CD4-positive, alpha-beta T cell treated with Interleukin-4 for 4 hours (primary cell): ENCODE data around the gene SLC43A3.

ENCODE experiments used
- DNase-seq: peaks from one replicate; pipeline ENCODE4 v3.0.0-alpha.2; 2020

The SLC43A3 gene

DNA sequence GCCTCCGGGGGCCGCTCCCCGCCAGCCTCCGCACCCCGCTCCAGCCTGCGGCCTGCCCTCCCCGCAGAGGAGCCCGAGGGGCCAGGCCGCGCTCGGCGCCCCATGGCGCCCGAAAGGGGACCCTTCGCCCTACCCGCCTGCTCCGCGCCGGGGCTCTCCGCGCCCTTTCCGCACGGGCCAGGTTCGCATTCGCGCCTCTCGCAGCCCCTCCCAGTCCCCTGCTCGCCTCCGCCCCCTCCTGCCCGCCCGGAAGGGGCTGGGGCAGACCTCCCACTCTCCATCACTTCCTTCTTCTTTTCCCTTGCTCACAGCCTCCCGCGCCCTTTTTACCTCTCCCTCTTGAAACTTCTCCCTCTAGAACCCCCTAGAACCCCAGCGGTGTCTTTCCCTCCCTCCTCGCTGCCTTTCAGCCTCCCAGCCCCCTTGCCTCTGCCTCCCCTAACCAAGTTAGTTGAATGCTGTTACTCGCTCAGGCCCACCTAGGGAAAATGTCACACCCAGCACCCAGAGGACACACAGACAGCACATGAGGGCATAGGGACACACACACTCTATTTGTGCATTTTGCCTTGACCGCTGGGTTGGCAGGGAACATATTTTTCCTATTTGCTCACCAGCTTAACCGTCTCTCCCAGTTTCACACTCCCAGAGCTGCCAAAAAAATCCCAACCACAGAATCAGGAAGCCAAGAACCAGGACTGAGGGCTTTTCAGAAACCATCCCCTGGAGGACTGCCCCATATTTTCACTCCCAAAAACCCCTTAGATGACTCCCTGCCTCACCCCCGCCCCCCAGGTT lies at the start of gene SLC43A3:
SLC43A3 (minus strand) TSS at position 193 of the 798 bp plus-strand sequence. CDS start 949 bp downstream, outside the sequence.
- DNase-seq = peak; percentile 57

DNA sequence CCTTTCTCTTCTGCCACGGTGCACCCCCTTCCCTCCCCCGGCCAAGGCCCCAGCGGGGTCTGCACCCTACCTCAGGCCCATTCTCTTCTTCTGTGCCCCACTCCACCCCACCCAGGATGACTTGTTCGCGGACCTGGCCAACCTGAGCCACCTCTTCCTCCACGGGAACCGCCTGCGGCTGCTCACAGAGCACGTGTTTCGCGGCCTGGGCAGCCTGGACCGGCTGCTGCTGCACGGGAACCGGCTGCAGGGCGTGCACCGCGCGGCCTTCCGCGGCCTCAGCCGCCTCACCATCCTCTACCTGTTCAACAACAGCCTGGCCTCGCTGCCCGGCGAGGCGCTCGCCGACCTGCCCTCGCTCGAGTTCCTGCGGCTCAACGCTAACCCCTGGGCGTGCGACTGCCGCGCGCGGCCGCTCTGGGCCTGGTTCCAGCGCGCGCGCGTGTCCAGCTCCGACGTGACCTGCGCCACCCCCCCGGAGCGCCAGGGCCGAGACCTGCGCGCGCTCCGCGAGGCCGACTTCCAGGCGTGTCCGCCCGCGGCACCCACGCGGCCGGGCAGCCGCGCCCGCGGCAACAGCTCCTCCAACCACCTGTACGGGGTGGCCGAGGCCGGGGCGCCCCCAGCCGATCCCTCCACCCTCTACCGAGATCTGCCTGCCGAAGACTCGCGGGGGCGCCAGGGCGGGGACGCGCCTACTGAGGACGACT lies 49.3 kb upstream of the SLC43A3 start:
- no peak for DNase-seq

- no peak for DNase-seq
These were observed 48.7 kb upstream of the SLC43A3 start for GRCh38 chr11:57475671-57476046.

- no peak for DNase-seq
These were observed 48.3 kb upstream of the SLC43A3 start for GRCh38 chr11:57475191-57475590.

- no peak for DNase-seq
These were observed 47.8 kb upstream of the SLC43A3 start for GRCh38 chr11:57474803-57475115.

GRCh38 chr11:57474017-57474802 lies 47.3 kb upstream of the SLC43A3 start:
- no peak for DNase-seq

GRCh38 chr11:57473285-57473841 lies 46.4 kb upstream of the SLC43A3 start:
- no peak for DNase-seq

DNA sequence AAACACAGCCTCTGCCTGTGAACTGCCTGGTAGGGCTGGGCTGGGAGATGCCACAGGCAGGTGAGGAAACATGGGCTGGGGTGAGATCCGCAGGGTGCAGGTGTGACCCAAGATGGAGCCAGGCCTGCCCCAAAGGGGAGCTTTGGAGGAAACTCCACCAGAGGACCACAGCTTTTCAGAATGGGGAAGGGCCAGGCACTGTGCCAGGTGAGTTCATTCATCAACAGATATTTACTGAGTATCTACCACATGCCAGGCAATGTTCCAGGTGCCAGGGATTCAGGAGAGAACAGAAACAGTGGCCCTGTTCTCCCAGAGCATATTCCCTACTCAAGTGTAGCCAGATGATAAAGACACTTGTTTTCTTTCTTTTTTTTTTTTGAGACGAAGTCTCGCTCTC lies 44.6 kb upstream of the SLC43A3 start:
- no peak for DNase-seq

DNA sequence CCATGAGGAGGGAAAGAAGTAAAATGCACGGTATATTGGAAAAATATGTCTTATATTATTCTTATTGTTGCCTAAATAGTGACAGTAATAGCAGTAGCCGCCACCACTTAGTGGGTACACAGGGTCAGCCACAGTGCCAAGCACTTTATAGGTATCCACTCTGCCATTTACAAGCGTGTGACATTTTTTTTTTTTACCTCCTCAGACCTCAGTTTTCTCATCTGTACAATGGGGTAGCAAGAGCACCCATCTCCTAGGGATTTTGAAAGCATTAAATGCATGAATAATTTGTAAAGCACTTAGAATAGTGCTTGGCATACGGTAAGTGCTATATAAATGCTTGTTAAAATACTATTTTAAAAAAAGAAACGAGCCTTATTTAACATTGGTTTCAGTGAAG lies 42.3 kb upstream of the SLC43A3 start:
- DNase-seq = no peak

DNA sequence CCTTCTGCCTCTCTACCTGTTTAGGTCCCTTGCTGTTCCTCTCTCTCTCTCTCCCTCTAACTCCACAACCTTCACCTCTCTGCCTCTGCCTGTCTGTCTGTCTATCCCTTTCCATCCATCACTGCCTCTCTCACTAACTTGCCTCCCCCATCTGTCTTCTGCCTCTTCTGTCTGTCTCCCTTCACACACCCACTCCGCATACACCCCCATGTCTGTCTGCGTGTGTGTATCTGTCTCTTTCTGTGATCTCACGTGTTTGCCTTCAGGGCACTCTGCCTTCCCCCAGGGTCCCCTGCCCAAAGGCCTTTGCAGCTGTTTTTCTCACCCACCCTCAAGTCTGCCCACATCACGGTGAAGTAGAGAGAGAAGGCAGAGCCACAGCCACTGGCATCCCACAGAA lies 41.4 kb upstream of the SLC43A3 start:
- no peak for DNase-seq

DNA sequence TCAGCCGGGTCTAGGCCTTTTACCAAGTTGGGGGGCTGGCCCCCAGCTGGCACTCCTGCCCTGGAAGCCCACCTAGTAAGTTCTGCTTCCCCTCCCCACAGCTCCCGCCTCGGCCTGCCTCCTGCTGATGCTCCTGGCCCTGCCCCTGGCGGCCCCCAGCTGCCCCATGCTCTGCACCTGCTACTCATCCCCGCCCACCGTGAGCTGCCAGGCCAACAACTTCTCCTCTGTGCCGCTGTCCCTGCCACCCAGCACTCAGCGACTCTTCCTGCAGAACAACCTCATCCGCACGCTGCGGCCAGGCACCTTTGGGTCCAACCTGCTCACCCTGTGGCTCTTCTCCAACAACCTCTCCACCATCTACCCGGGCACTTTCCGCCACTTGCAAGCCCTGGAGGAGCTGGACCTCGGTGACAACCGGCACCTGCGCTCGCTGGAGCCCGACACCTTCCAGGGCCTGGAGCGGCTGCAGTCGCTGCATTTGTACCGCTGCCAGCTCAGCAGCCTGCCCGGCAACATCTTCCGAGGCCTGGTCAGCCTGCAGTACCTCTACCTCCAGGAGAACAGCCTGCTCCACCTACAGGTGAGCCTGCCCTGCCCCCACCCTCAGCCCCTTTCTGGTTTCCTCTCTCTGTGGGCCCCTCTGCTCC lies 40.7 kb upstream of the SLC43A3 start:
- DNase-seq = no peak

- DNase-seq = no peak
These were observed 39.8 kb upstream of the SLC43A3 start for GRCh38 chr11:57466680-57467079.

DNA sequence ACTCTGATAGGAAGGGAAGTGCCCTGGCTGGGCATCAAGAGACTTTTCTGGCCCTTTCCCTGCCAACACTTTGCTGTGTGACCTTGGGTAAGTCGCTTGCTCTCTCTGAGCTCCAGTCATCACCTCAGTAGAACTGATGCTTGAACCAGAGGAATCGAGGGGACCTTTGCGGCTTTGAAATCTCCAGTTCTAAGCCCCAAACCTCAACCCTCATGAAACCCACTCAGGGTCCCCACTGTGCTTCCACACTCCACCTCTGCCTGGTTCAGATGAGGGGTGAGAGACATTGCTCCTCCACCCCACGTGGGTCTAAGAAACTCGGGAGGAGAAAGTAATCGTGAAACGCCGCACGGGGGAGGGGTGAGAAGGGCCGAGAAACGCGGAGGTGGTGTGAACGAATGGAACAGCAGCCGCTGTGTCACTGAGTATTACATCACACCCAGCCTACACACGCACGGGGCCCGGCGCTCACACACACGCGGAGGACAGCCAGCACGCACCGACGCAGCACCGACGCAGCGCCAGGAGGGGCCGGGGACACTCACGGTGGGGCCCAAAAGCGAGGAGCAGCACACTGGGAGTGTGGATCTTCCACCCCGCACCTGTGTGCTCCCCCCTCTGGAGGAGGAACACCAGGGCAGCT lies 37.7 kb upstream of the SLC43A3 start:
- DNase-seq = no peak

GRCh38 chr11:57463671-57464538 lies 37.0 kb upstream of the SLC43A3 start:
- DNase-seq = no peak

DNA sequence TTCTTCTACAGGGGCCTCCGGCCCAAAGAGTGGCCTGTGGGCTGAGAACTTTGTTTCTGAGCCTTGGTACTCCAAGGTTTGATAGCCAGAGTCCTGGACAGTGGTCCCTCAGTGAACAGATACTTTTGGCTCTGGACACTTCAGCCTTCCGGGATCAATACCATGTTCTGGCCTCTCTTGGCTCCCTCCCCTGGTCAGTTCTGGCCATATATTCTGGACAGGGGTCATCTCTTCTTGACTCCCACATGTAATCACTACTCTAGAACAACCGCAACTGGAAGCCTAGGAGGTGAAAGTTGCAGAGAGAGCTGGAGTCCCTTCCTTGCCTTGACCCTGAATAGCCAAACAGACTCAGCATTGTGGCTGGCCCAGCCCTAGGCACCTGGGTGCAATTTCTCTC lies 35.7 kb upstream of the SLC43A3 start:
- no peak for DNase-seq

DNA sequence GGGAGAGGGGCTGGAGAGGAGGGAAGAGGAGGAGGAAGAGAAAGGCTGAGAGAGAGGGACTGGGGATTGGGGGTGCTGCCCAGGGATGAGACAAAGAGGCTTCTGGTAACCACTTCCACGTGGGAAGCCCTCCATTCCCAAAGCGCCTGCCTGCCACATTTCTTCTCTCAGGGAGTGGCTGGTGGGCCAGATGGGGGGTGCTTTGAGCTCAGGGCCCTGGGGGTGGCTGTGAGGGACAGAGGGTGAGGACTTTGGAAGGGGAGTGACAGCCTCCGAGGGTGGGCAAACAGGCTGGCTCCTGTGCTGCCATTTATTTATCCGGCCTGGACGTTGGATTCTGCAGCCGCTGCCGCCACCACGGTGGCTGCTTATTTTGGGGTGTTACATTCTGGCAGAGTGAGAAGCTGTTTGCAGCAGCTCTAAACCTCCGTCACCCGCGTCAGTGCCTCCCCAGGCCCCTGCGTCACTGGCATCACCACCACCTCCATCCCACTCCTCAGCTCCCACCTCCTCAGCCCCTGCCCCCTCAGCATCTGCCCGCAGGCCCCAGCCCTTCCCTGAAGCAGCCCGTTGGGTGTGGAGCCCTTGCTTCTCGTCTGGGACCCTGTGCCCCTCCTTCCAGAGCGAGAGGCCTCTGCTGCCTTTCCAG lies 35.0 kb upstream of the SLC43A3 start:
- DNase-seq = no peak

DNA sequence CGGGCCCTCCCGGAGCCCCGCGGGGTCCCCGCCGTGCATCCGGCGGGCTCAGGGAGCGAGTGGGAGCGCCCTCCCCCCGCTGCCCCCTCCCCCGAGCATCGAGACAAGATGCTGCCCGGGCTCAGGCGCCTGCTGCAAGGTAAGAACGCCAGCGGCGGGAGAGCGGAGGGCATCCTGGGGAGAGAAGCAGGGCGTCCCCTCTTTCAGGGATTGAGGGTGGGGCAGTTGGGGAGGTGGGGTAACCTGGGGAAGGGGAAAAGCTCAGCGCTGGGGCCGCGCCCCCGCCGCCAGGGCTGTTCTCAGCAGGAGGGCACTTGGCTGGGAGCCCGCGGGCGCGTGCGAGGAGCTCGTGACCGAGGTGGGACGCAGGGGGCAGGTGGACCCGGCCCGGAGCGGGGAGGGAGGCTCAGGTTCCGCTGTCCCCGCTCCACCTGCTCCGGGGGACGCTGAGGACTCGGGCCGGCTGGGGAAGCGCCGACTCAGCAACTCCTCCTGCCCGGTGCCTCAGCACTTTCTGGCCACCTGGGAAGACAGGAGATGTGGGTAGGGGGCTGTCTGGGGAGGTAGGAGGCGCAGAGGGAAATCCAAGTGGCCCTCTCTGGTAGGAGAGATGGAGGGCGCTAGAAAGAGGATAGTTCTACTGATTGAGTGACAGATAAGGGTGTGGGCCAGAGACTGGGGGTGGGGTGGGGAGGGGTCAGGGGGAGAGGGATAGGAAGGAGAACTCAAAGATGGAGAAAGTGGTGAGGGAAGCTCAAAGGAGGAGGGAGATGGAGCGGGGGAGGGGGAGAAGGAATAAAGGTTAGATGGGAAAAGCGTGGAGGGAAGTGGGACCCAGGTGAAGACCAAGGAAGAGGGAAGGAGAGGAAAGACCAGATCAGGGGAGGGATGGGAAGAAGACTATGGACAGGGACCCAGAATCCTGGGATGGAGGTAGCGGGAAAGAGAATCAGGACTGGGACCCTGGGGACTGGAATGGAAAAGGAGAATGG lies 34.1 kb upstream of the SLC43A3 start:
- DNase-seq = no peak

DNA sequence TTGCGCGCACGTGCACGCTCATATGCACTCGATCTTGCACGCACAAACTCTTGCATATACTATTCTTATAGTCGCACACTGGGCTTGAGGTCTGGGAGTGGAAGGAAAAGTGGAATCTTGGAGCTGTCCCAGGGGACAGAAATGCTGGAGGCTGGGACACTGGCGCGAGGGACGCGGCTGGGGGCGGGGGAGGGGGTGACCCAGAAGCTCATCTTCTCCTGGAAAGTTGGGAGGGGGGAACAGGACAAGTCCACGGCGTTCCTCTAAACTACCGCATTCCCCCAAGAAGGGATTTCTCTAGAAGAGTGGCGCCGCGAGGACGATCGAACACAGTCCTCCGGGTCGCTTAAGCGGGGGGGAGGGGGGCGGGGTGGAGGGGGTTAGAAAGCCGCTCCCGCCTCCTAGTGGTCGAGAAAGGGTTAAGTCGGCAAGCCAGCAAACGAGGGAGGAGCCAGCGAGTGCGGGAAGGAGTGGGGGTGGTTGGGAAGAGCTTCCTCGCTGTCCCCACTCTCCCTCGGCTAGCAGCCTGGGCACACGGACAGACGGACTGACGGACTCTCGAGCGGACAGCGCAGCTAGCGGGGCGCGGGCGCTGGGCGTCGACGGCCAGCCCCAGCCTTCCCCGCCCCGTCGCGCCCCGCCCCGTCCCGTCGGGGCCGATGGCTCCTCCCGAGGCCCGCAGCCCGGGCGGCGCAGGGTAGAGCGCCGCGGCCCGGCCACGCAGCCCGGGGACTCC lies 33.3 kb upstream of the SLC43A3 start, which contains the start of gene RTN4RL2:
RTN4RL2 (plus strand) TSS at position 507 of the 736 bp plus-strand sequence. CDS start 338 bp downstream, outside the sequence.
- DNase-seq = no peak
